SU-DHL-6 (cell line): ENCODE measurements around the gene GINS1.

Experiments used
- H2AFZ ChIP-seq: fragments of 200-600 bp; sonication (generic); 2 replicates; pipeline ENCODE4 v1.6.1; 2014; ENCODE audit warnings: low read depth, mild to moderate bottlenecking, moderate library complexity, mixed read lengths, antibody characterized with exemption, low read length; ENCODE audit not compliant: severe bottlenecking
- H3F3A ChIP-seq: fragments of 200-600 bp; shearing (Covaris generic); 2 replicates; pipeline ENCODE4 v1.6.0; 2016; ENCODE audit warnings: antibody characterized with exemption, mild to moderate bottlenecking; ENCODE audit not compliant: insufficient read depth
- H3K27ac ChIP-seq: fragments of 200-600 bp; sonication (generic); 2 replicates; pipeline ENCODE4 v1.5.1; 2016; ENCODE audit warnings: low read depth, mild to moderate bottlenecking, low read length, moderate library complexity, mixed read lengths
- H3K27me3 ChIP-seq: fragments of 200-600 bp; sonication (generic), shearing (Covaris generic); 2 replicates; pipeline ENCODE4 v1.6.0; 2014; ENCODE audit warnings: mild to moderate bottlenecking, low read length
- H3K36me3 ChIP-seq: fragments of 200-600 bp; sonication (generic); 2 replicates; pipeline ENCODE4 v1.6.1; 2014; ENCODE audit warnings: mild to moderate bottlenecking, low read length, mixed read lengths
- H3K4me2 ChIP-seq: fragments of 300-600, 200-600 bp; shearing (Covaris generic), sonication (generic); 2 replicates; pipeline ENCODE4 v1.6.0; 2014; ENCODE audit warnings: low read length, low read depth, mild to moderate bottlenecking; ENCODE audit not compliant: poor library complexity, severe bottlenecking
- H3K4me3 ChIP-seq: fragments of 200-600 bp; sonication (generic); 2 replicates; pipeline ENCODE4 v1.5.1; 2014; ENCODE audit warnings: antibody characterized with exemption, low read length, mild to moderate bottlenecking, mixed read lengths; ENCODE audit not compliant: insufficient read depth, poor library complexity, severe bottlenecking
- H3K79me2 ChIP-seq: fragments of 200-600 bp; sonication (generic); 2 replicates; pipeline ENCODE4 v1.6.1; 2014; ENCODE audit warnings: mild to moderate bottlenecking, low read length, moderate library complexity; ENCODE audit not compliant: insufficient read depth
- H3K9ac ChIP-seq: fragments of 200-600 bp; sonication (generic); 2 replicates; pipeline ENCODE4 v1.7.0; 2014; ENCODE audit warnings: mild to moderate bottlenecking, low read length
- H3K9me2 ChIP-seq: fragments of 200-600 bp; sonication (generic); replicated peaks from 2 replicates; pipeline ENCODE4 v1.6.1; 2014; ENCODE audit warnings: low read length; ENCODE audit not compliant: insufficient read depth
- H3K9me3 ChIP-seq: fragments of 200-600 bp; sonication (generic); 2 replicates; pipeline ENCODE4 v1.6.1; 2014; ENCODE audit warnings: low read length, mixed read lengths; ENCODE audit not compliant: insufficient read depth
- H4K20me1 ChIP-seq: fragments of 200-600 bp; sonication (generic); 2 replicates; pipeline ENCODE4 v1.6.1; 2014; ENCODE audit warnings: low read depth, mild to moderate bottlenecking, antibody characterized with exemption, low read length, moderate library complexity, mixed read lengths
- CTCF ChIP-seq: fragments of 200-600 bp; sonication (generic); IDR thresholded peaks from one replicate; pipeline ENCODE4 v1.5.1; 2017; ENCODE audit warnings: antibody characterized with exemption, mild to moderate bottlenecking, low read length, moderate library complexity; ENCODE audit not compliant: insufficient read depth, poor library complexity, severe bottlenecking
- EZH2phosphoT487 ChIP-seq: fragments of 200-600 bp; sonication (generic), shearing (Covaris generic); conservative IDR thresholded peaks from 2 replicates; pipeline ENCODE4 v1.6.1; 2018; ENCODE audit warnings: mild to moderate bottlenecking, antibody characterized with exemption, low read length, moderate library complexity, mixed read lengths

Gene GINS1

GRCh38 chr20:25368976-25369375 lies 38.5 kb upstream of the GINS1 start:
- H3K79me2 ChIP-seq: no peaks in the 10 kb centered on the region
- H3K4me2 ChIP-seq: no peak overlapping the region
- H3K9me3 ChIP-seq: no peaks in the 10 kb centered on the region
- no peaks in the 10 kb centered on the region for H3K36me3 ChIP-seq
- H3K4me3 ChIP-seq: no peak overlapping the region
- no peak overlapping the region for H3K9ac ChIP-seq
- no peaks in the 10 kb centered on the region for H4K20me1 ChIP-seq
- no peaks in the 10 kb centered on the region for H3F3A ChIP-seq
- H3K9me2 ChIP-seq: no peaks in the 10 kb centered on the region
- no peak overlapping the region for H2AFZ ChIP-seq
- H3K27ac ChIP-seq: no peak overlapping the region
- TF ChIP-seq CTCF: no peak
- no peak for TF ChIP-seq EZH2phosphoT487
- no peaks in the 10 kb centered on the region for H3K27me3 ChIP-seq

- Histone ChIP-seq H2AFZ (no peak overlapping the region), H3K36me3 (no peaks in the 10 kb centered on the region), H3K4me2 (no peak overlapping the region), H3K9me3 (no peaks in the 10 kb centered on the region), H3K27me3 (no peaks in the 10 kb centered on the region), H3K9me2 (no peaks in the 10 kb centered on the region), H3K4me3 (no peak overlapping the region), H3F3A (no peaks in the 10 kb centered on the region), H4K20me1 (no peaks in the 10 kb centered on the region), H3K79me2 (no peaks in the 10 kb centered on the region), H3K27ac (no peak overlapping the region), H3K9ac (no peak overlapping the region)
- TF ChIP-seq EZH2phosphoT487 (no peak), CTCF (no peak)
These were observed 37.9 kb upstream of the GINS1 start for GRCh38 chr20:25369529-25369928.

GRCh38 chr20:25369971-25370370 lies 37.5 kb upstream of the GINS1 start:
- H3K79me2 ChIP-seq: no peaks in the 10 kb centered on the region
- H4K20me1 ChIP-seq: no peaks in the 10 kb centered on the region; the same call in 1 of the 2 replicates
- TF ChIP-seq EZH2phosphoT487: no peak
- no peak for TF ChIP-seq CTCF

More at GRCh38 chr20:25369971-25370370, 37.5 kb upstream of the GINS1 start:
- Histone ChIP-seq H3K9ac (no peak overlapping the region), H3K9me3 (no peaks in the 10 kb centered on the region), H3K27me3 (no peaks in the 10 kb centered on the region), H3K4me3 (no peak overlapping the region), H3K9me2 (no peaks in the 10 kb centered on the region), H3K27ac (no peak overlapping the region), H3K36me3 (no peaks in the 10 kb centered on the region), H3F3A (no peaks in the 10 kb centered on the region), H2AFZ (no peak overlapping the region), H3K4me2 (no peak overlapping the region)
